ENCODE data around the gene RAP1GAP2.

The RAP1GAP2 gene

GRCh38 chr17:2796164-2797125, at the start of gene RAP1GAP2:
Gene RAP1GAP2 (plus strand): TSS chr17:2796438. CDS start chr17:2796528, 90 bp downstream.
- Histone ChIP-seq H3K4me3 (peak within 1 kb of the TSS; percentile 52), H3K27ac (no peak within 1 kb of the TSS)
- no peak for DNase-seq (ENCODE audit: low spot score)
- TF ChIP-seq CTCF (IDR thresholded peaks at IDR 0.05): no peak

GRCh38 chr17:2749058-2749783, 47.0 kb upstream of the RAP1GAP2 start, which contains the start of gene CCDC92B:
Gene CCDC92B (minus strand): TSS chr17:2749652. CDS start chr17:2735145, 14,507 bp downstream.
- DNase-seq (ENCODE audit: low spot score): no peak
- Histone ChIP-seq H3K4me3 (peak within 1 kb of the TSS; percentile 40), H3K27ac (no peak within 1 kb of the TSS)
- no peak for TF ChIP-seq CTCF (IDR thresholded peaks at IDR 0.05)

GRCh38 chr17:2749784-2750181, 46.5 kb upstream of the RAP1GAP2 start:
- H3K27ac ChIP-seq: no peak overlapping the region
- no peak for DNase-seq (ENCODE audit: low spot score)
- TF ChIP-seq CTCF (IDR thresholded peaks at IDR 0.05): no peak
- H3K4me3 ChIP-seq: peak overlapping the region; percentile 40

GRCh38 chr17:2750721-2751120, 45.5 kb upstream of the RAP1GAP2 start:
- H3K27ac ChIP-seq: no peak overlapping the region
- no peak overlapping the region for H3K4me3 ChIP-seq
- DNase-seq (ENCODE audit: low spot score): no peak
- no peak for TF ChIP-seq CTCF (IDR thresholded peaks at IDR 0.05)

GRCh38 chr17:2751491-2751890, 44.7 kb upstream of the RAP1GAP2 start:
- H3K27ac ChIP-seq: no peak overlapping the region
- H3K4me3 ChIP-seq: no peak overlapping the region
- no peak for TF ChIP-seq CTCF (IDR thresholded peaks at IDR 0.05)
- no peak for DNase-seq (ENCODE audit: low spot score)

GRCh38 chr17:2755891-2756724, 40.1 kb upstream of the RAP1GAP2 start:
- DNase-seq (ENCODE audit: low spot score): no peak
- Histone ChIP-seq H3K27ac (no peak overlapping the region), H3K4me3 (peak overlapping the region; percentile 53)
- no peak for TF ChIP-seq CTCF (IDR thresholded peaks at IDR 0.05)

All from coronary artery (tissue), 2 donors.